Progenitor cell of endocrine pancreas (in vitro differentiated cells): ENCODE measurements around the gene FERD3L. TPM values are rescaled to one million over a fixed set of nuclear protein-coding genes. Genes with fewer than 3 reads are reported as not detected.

Experiments used
- DNase-seq: peaks from one replicate; pipeline ENCODE4 v3.0.0; 2021; ENCODE audit warnings: low spot score; ENCODE audit not compliant: unreplicated experiment
- H3K27ac Mint-ChIP-seq: 2 replicates; pipeline ENCODE4 v1.8.0; 2021; ENCODE audit warnings: mild to moderate bottlenecking, moderate library complexity, mixed read lengths
- H3K27me3 Mint-ChIP-seq: 2 replicates; pipeline ENCODE4 v1.8.0; 2021; ENCODE audit warnings: mixed read lengths
- H3K36me3 Mint-ChIP-seq: 2 replicates; pipeline ENCODE4 v1.8.0; 2022; ENCODE audit warnings: mixed read lengths; ENCODE audit not compliant: insufficient read depth
- H3K4me1 Mint-ChIP-seq: 2 replicates; pipeline ENCODE4 v1.8.0; 2021; ENCODE audit warnings: low read depth, mixed read lengths
- H3K4me3 Mint-ChIP-seq: 2 replicates; pipeline ENCODE4 v1.8.0; 2021; ENCODE audit warnings: low read depth, mild to moderate bottlenecking, moderate library complexity, mixed read lengths
- H3K9me3 Mint-ChIP-seq: 2 replicates; pipeline ENCODE4 v1.8.0; 2021; ENCODE audit warnings: low read depth, mixed read lengths
- CTCF ChIP-seq: fragments of 200-600 bp; sonication (generic); IDR thresholded peaks from one replicate; pipeline ENCODE4 v1.5.0; 2021; ENCODE audit warnings: antibody characterized with exemption, mild to moderate bottlenecking; ENCODE audit not compliant: unreplicated experiment
- total RNA-seq: library from RNA; stranded (reverse); gene quantifications from 2 replicates; pipeline ENCODE4 v1.2.1, GENCODE V29; 2021

FERD3L gene
- total RNA-seq, 1 donor from 2014 or later = not detected

GRCh38 chr7:19111474-19112273 lies 33.5 kb downstream of the FERD3L start:
- Mint-ChIP-seq H3K4me1 (peaks cover 10% of the 10 kb centered on the region), H3K27ac (peak overlapping the region; percentile 73), H3K4me3 (no peak overlapping the region), H3K27me3 (peaks cover 94% of the 10 kb centered on the region), H3K9me3 (no peaks in the 10 kb centered on the region), H3K36me3 (no peaks in the 10 kb centered on the region)
- TF ChIP-seq CTCF = no peak
- no peak for DNase-seq

- Mint-ChIP-seq H3K36me3 (no peaks in the 10 kb centered on the region), H3K4me1 (peaks cover 14% of the 10 kb centered on the region), H3K27me3 (peaks cover 97% of the 10 kb centered on the region), H3K4me3 (no peak overlapping the region), H3K27ac (no peak overlapping the region), H3K9me3 (no peaks in the 10 kb centered on the region)
- no peak for TF ChIP-seq CTCF
- no peak for DNase-seq
Measured at GRCh38 chr7:19110776-19111175, 34.4 kb downstream of the FERD3L start.

GRCh38 chr7:19110026-19110730 lies 35.0 kb downstream of the FERD3L start:
- no peak for TF ChIP-seq CTCF
- Mint-ChIP-seq H3K36me3 (no peaks in the 10 kb centered on the region), H3K27ac (no peak overlapping the region), H3K9me3 (no peaks in the 10 kb centered on the region), H3K4me1 (peaks cover 14% of the 10 kb centered on the region), H3K27me3 (peaks cover 100% of the 10 kb centered on the region), H3K4me3 (no peak overlapping the region)
- DNase-seq = no peak

- peaks cover 100% of the 10 kb centered on the region for H3K27me3 Mint-ChIP-seq
- no peak for TF ChIP-seq CTCF
- H3K4me3 Mint-ChIP-seq = no peak overlapping the region
- no peak for DNase-seq
- no peaks in the 10 kb centered on the region for H3K9me3 Mint-ChIP-seq
- no peaks in the 10 kb centered on the region for H3K36me3 Mint-ChIP-seq
- peaks cover 14% of the 10 kb centered on the region for H3K4me1 Mint-ChIP-seq
- no peak overlapping the region for H3K27ac Mint-ChIP-seq
Measured at GRCh38 chr7:19109000-19109946, 35.9 kb downstream of the FERD3L start.
